Measurements from ENCODE around the gene FCMR.

DNA sequence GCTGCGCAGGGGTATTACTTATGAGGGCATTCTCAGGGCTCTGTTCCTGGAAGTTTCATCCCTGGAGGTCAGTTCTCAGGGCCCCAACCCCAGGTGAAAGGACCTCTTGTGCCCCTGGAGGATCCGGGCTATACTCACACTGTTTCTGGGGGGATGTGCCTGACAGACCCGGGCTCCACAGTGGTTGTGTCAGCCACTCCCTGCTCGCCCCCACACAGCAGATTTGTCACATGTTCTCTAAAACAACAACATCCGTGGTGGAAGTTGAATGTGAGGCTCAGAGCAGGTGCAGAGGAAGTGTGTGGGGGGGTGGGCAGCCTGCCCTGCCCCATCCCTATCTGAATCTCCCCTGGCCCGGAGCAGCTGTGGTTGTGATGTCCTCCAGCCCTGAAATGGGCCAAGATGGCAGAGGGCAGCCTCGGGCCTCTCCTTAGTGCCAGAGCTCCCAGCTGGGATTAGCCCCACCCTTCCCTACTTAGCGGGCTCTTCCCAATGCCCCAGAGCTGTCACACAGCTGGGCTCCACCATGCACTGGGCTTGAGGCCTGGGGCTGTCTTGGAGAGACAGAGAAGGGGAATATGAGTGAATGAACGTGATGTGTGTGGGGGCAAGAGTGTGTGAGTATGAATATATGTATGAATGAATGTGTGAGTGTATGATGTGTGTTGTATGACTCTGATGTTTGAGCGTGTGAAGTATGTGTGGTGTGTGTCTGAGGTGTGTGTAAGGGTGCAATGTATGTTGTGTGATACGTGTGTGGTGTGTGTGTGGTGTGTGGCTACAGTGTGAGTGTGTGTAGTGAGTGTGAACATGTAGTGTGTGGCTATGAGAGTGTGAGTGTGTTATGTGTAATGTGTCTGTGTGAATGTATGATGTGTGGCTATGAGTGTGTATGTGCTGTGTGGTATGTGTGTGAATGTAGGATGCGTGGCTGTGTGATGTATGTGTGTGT lies 1.5 kb upstream of the FCMR start:
- TF ChIP-seq, protein P1, sequence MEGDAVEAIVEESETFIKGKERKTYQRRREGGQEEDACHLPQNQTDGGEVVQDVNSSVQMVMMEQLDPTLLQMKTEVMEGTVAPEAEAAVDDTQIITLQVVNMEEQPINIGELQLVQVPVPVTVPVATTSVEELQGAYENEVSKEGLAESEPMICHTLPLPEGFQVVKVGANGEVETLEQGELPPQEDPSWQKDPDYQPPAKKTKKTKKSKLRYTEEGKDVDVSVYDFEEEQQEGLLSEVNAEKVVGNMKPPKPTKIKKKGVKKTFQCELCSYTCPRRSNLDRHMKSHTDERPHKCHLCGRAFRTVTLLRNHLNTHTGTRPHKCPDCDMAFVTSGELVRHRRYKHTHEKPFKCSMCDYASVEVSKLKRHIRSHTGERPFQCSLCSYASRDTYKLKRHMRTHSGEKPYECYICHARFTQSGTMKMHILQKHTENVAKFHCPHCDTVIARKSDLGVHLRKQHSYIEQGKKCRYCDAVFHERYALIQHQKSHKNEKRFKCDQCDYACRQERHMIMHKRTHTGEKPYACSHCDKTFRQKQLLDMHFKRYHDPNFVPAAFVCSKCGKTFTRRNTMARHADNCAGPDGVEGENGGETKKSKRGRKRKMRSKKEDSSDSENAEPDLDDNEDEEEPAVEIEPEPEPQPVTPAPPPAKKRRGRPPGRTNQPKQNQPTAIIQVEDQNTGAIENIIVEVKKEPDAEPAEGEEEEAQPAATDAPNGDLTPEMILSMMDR (conservative IDR thresholded peaks at IDR 0.05 in 1 of 2, IDR thresholded peaks at IDR 0.05 in 1 of 2; ENCODE audit: extremely low read depth in 1 of 2, insufficient read depth in 1 of 2, low read depth in 1 of 2, low read length in 2 of 2), result no peak
- no peak for TF ChIP-seq EZH2 (IDR thresholded peaks at IDR 0.05; ENCODE audit: borderline replicate concordance, low read length)

Measured in mammary epithelial cell (primary cell).